Vagina (tissue), 2 donors: ENCODE data around the gene PDCD4. TPM values are rescaled to one million over a fixed set of nuclear protein-coding genes. Genes with fewer than 3 reads are reported as not detected.

Experiments
- DNase-seq, 2 donors: peaks; one replicate each; pipeline ENCODE4 v3.0.0-alpha.2; 2017; ENCODE audit errors: extremely low spot score in 2 of 2
- H3K27ac ChIP-seq: fragments of 200-600 bp; sonication (generic); one replicate; pipeline ENCODE4 v1.5.1; 2019
- H3K27me3 ChIP-seq: fragments of 200-600 bp; sonication (generic); one replicate; pipeline ENCODE4 v1.5.1; 2019
- H3K36me3 ChIP-seq, 2 donors: fragments of 200-600 bp; sonication (generic); one replicate each; pipeline ENCODE4 v1.5.1; 2017 to 2019
- H3K4me1 ChIP-seq: fragments of 200-600 bp; sonication (generic); one replicate; pipeline ENCODE4 v1.5.1; 2019
- H3K4me3 ChIP-seq, 2 donors: fragments of 200-600 bp; sonication (generic); 1 replicate in 1 of 2; 2 replicates in 1 of 2; pipeline ENCODE4 v1.5.1; 2016 to 2019
- H3K9me3 ChIP-seq: fragments of 200-600 bp; sonication (generic); one replicate; pipeline ENCODE4 v1.5.1; 2019
- CTCF ChIP-seq, 3 experiments: fragments of 450-650 bp in 2 of 3; fragments of 200-600 bp in 1 of 3; sonication (generic) in 1 of 3; IDR thresholded peaks; one replicate each; pipeline ENCODE4 v1.5.1; 2017 to 2019; ENCODE audit warnings: antibody characterized with exemption in 3 of 3, mild to moderate bottlenecking in 2 of 3, moderate library complexity in 2 of 3
- POLR2A ChIP-seq, 2 donors: fragments of 450-650 bp; IDR thresholded peaks; one replicate each; pipeline ENCODE4 v1.6.1; 2017; ENCODE audit warnings: antibody characterized with exemption in 2 of 2, mild to moderate bottlenecking in 2 of 2, moderate library complexity in 2 of 2
- POLR2AphosphoS5 ChIP-seq, 2 donors: sonication (generic); formaldehyde crosslinking; IDR thresholded peaks; one replicate each; pipeline ENCODE4 v1.9.0; 2017; ENCODE audit warnings: antibody characterized with exemption in 2 of 2, mild to moderate bottlenecking in 2 of 2, low read depth in 1 of 2; ENCODE audit not compliant: insufficient read depth in 1 of 2
- intact Hi-C: fragments of 100-400 bp; cut with DNase I; formaldehyde crosslinking; loops from one replicate; pipeline ENCODE4 v1.15.1; 2023
- total RNA-seq: library from RNA; depleted of rRNA; stranded (reverse); fragments of >200 nt; gene quantifications from one replicate; pipeline ENCODE4 v1.2.3, GENCODE V29; 2016

The PDCD4 gene
- total RNA-seq, 1 donor from 2014 or later, result 110 TPM

- peak overlapping the region; percentile 53 for H3K27ac ChIP-seq
- no peak for TF ChIP-seq POLR2A (IDR thresholded peaks at IDR 0.05)
- TF ChIP-seq POLR2AphosphoS5 (IDR thresholded peaks at IDR 0.05; ENCODE audit: insufficient read depth in 1 of 2, low read depth in 1 of 2), result no peak
- TF ChIP-seq CTCF (IDR thresholded peaks at IDR 0.05), result no peak
- intact Hi-C loops, result loop anchor here (10.0 kb wide), 1 partner anchor 45 kb away; the partner anchor contains the start of gene PDCD4
Observed at GRCh38 chr10:110829721-110830410, 41.9 kb upstream of the PDCD4 start.

GRCh38 chr10:110833234-110833940, 38.3 kb upstream of the PDCD4 start:
- TF ChIP-seq POLR2AphosphoS5 (IDR thresholded peaks at IDR 0.05; ENCODE audit: insufficient read depth in 1 of 2, low read depth in 1 of 2), result no peak
- TF ChIP-seq POLR2A (IDR thresholded peaks at IDR 0.05), result no peak
- TF ChIP-seq CTCF (IDR thresholded peaks at IDR 0.05), result no peak
- Histone ChIP-seq H3K27me3 (no peaks in the 10 kb centered on the region), H3K27ac (peak overlapping the region; percentile 27), H3K4me1 (peaks cover 53% of the 10 kb centered on the region), H3K4me3 (no peak overlapping the region), H3K9me3 (no peaks in the 10 kb centered on the region), H3K36me3 (no peaks in the 10 kb centered on the region)
- intact Hi-C loops, result no loop called here
- DNase-seq, result no peak

More at GRCh38 chr10:110829721-110830410, 41.9 kb upstream of the PDCD4 start:
- Histone ChIP-seq H3K9me3 (no peaks in the 10 kb centered on the region), H3K36me3 (no peaks in the 10 kb centered on the region), H3K4me1 (peaks cover 41% of the 10 kb centered on the region), H3K4me3 (no peak overlapping the region), H3K27me3 (no peaks in the 10 kb centered on the region)
- DNase-seq, result no peak

- no peaks in the 10 kb centered on the region for H3K9me3 ChIP-seq
- H3K27ac ChIP-seq, result peak overlapping the region; percentile 85
- no peak for TF ChIP-seq POLR2A (IDR thresholded peaks at IDR 0.05)
- no peak for TF ChIP-seq CTCF (IDR thresholded peaks at IDR 0.05)
- TF ChIP-seq POLR2AphosphoS5 (IDR thresholded peaks at IDR 0.05; ENCODE audit: insufficient read depth in 1 of 2, low read depth in 1 of 2), result no peak
- no peaks in the 10 kb centered on the region for H3K36me3 ChIP-seq
- H3K27me3 ChIP-seq, result no peaks in the 10 kb centered on the region
- H3K4me1 ChIP-seq, result peaks cover 52% of the 10 kb centered on the region
- no peak overlapping the region for H3K4me3 ChIP-seq
- no peak for DNase-seq
- intact Hi-C loops, result no loop called here
Observed at GRCh38 chr10:110833941-110834628, 37.6 kb upstream of the PDCD4 start.

- DNase-seq, result no peak
- intact Hi-C loops, result no loop called here
- H3K27me3 ChIP-seq, result no peaks in the 10 kb centered on the region
- H3K4me3 ChIP-seq, result no peak overlapping the region
- no peaks in the 10 kb centered on the region for H3K36me3 ChIP-seq
- peak overlapping the region; percentile 85 for H3K27ac ChIP-seq
- no peak for TF ChIP-seq CTCF (IDR thresholded peaks at IDR 0.05)
- TF ChIP-seq POLR2AphosphoS5 (IDR thresholded peaks at IDR 0.05; ENCODE audit: insufficient read depth in 1 of 2, low read depth in 1 of 2), result peak in 1 of 2 donors; percentile 82
- H3K9me3 ChIP-seq, result no peaks in the 10 kb centered on the region
- H3K4me1 ChIP-seq, result peaks cover 56% of the 10 kb centered on the region
Observed at GRCh38 chr10:110834629-110835301, 37.0 kb upstream of the PDCD4 start.
